ENCODE results near the gene PAGR1. TPM values are rescaled to one million over a fixed set of nuclear protein-coding genes. Genes with fewer than 3 reads are reported as not detected.
A peak's percentile ranks its signal among the peaks of the same experiment; 100 is the strongest.

Gene PAGR1
- total and polyA plus RNA-seq, 9 of the 15 experiments (the other 6 are each of a cell fraction or from before 2014, with no cell fraction given), result 1.4 to 58.2 (median 16.8) TPM

GRCh38 chr16:29815793-29816693 lies at the start of gene PAGR1 (continued):
- no peak for TF ChIP-seq DNMT1 (IDR thresholded peaks at IDR 0.05)
- no peak for TF ChIP-seq FOS (IDR thresholded peaks at IDR 0.05; ENCODE audit: extremely low read depth, insufficient read length)
- peak; percentile 44; the same call in 1 of the 2 replicates for TF ChIP-seq ETV1 (tag; conservative IDR thresholded peaks at IDR 0.05; ENCODE audit: low read depth)
- TF ChIP-seq FOXK1 (CRISPR knock-in tag; IDR thresholded peaks at IDR 0.05; ENCODE audit: borderline replicate concordance), result peak; percentile 74; the same call in 1 of the 2 replicates
- TF ChIP-seq RBM14 (IDR thresholded peaks at IDR 0.05; ENCODE audit: borderline replicate concordance, insufficient read depth, low read depth, low read length), result no peak
- TF ChIP-seq, protein P1, sequence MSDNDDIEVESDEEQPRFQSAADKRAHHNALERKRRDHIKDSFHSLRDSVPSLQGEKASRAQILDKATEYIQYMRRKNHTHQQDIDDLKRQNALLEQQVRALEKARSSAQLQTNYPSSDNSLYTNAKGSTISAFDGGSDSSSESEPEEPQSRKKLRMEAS (CRISPR knock-in tag; IDR thresholded peaks at IDR 0.05), result peak; percentile 96
- TF ChIP-seq, protein P2, sequence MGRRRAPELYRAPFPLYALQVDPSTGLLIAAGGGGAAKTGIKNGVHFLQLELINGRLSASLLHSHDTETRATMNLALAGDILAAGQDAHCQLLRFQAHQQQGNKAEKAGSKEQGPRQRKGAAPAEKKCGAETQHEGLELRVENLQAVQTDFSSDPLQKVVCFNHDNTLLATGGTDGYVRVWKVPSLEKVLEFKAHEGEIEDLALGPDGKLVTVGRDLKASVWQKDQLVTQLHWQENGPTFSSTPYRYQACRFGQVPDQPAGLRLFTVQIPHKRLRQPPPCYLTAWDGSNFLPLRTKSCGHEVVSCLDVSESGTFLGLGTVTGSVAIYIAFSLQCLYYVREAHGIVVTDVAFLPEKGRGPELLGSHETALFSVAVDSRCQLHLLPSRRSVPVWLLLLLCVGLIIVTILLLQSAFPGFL (CRISPR knock-in tag; IDR thresholded peaks at IDR 0.05), result no peak
- TF ChIP-seq, protein P3, sequence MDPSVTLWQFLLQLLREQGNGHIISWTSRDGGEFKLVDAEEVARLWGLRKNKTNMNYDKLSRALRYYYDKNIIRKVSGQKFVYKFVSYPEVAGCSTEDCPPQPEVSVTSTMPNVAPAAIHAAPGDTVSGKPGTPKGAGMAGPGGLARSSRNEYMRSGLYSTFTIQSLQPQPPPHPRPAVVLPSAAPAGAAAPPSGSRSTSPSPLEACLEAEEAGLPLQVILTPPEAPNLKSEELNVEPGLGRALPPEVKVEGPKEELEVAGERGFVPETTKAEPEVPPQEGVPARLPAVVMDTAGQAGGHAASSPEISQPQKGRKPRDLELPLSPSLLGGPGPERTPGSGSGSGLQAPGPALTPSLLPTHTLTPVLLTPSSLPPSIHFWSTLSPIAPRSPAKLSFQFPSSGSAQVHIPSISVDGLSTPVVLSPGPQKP (CRISPR knock-in tag; IDR thresholded peaks at IDR 0.05), result no peak
- no peak for TF ChIP-seq FUS (optimal IDR thresholded peaks at IDR 0.05; ENCODE audit: low read depth, low read length)
- no peak for TF ChIP-seq KAT2B (IDR thresholded peaks at IDR 0.05; ENCODE audit: low read depth, low read length)
- peak; percentile 99 to 100 (median 100) for TF ChIP-seq YY1 (IDR thresholded peaks at IDR 0.05; ENCODE audit: borderline replicate concordance in 1 of 3, control insufficient read depth in 1 of 3, extremely low read depth in 1 of 3, insufficient read depth in 3 of 3, insufficient read length in 1 of 3, insufficient replicate concordance in 2 of 3, low read depth in 1 of 3, low read length in 2 of 3)
- peak; percentile 60; the same call in 1 of the 2 replicates for TF ChIP-seq ZSCAN32 (CRISPR knock-in tag; IDR thresholded peaks at IDR 0.05)
- TF ChIP-seq, protein P4, sequence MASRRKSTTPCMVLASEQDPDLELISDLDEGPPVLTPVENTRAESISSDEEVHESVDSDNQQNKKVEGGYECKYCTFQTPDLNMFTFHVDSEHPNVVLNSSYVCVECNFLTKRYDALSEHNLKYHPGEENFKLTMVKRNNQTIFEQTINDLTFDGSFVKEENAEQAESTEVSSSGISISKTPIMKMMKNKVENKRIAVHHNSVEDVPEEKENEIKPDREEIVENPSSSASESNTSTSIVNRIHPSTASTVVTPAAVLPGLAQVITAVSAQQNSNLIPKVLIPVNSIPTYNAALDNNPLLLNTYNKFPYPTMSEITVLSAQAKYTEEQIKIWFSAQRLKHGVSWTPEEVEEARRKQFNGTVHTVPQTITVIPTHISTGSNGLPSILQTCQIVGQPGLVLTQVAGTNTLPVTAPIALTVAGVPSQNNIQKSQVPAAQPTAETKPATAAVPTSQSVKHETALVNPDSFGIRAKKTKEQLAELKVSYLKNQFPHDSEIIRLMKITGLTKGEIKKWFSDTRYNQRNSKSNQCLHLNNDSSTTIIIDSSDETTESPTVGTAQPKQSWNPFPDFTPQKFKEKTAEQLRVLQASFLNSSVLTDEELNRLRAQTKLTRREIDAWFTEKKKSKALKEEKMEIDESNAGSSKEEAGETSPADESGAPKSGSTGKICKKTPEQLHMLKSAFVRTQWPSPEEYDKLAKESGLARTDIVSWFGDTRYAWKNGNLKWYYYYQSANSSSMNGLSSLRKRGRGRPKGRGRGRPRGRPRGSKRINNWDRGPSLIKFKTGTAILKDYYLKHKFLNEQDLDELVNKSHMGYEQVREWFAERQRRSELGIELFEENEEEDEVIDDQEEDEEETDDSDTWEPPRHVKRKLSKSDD (conservative IDR thresholded peaks at IDR 0.05; ENCODE audit: low read length), result no peak; the same call in 1 of the 2 replicates
- TF ChIP-seq MCM7 (IDR thresholded peaks at IDR 0.05), result no peak
- no peak for TF ChIP-seq FOXJ3 (CRISPR knock-in tag; IDR thresholded peaks at IDR 0.05)
- peak; percentile 60; the same call in 1 of the 2 replicates for TF ChIP-seq PHF21A (IDR thresholded peaks at IDR 0.05; ENCODE audit: borderline replicate concordance, low read depth)
- TF ChIP-seq SPI1 (IDR thresholded peaks at IDR 0.05; ENCODE audit: borderline replicate concordance, low read depth, low read length), result peak; percentile 90

All from K562 (cell line).